Frontal cortex (tissue), 4 donors: ENCODE data around the gene TBL1Y. TPM values are rescaled to one million over a fixed set of nuclear protein-coding genes. Genes with fewer than 3 reads are reported as not detected.

Experiments used
- DNase-seq, 2 donors: peaks; one replicate each; pipeline ENCODE4 v3.0.0; 2012; ENCODE audit warnings: low spot score in 2 of 2
- FAIRE-seq: peaks from 2 replicates; lab custom pipeline; 2012; peaks lifted over from hg19 to GRCh38; lab: Jason Lieb, UNC
- total RNA-seq: library from RNA; depleted of rRNA; stranded (reverse); fragments of >200 nt; gene quantifications from one replicate; pipeline ENCODE4 v1.2.3, GENCODE V29; 2014
- donor health status: control.
- donor health status: control.
- donor health status: control.

Gene TBL1Y
- total RNA-seq, 1 donor from 2014 or later: 1.6 TPM

GRCh38 chrY:6968191-6968590 is 57.7 kb downstream of the TBL1Y start:
- no peak for FAIRE-seq

GRCh38 chrY:6972271-6972887 is 61.9 kb downstream of the TBL1Y start:
- no peak for FAIRE-seq
- no peak for DNase-seq

More at GRCh38 chrY:6968191-6968590, 57.7 kb downstream of the TBL1Y start:
- no peak for DNase-seq

- FAIRE-seq (no peak), DNase-seq (no peak)
These were observed 64.5 kb downstream of the TBL1Y start for GRCh38 chrY:6974971-6975370.

- DNase-seq: no peak
- no peak for FAIRE-seq
These were observed 67.3 kb downstream of the TBL1Y start for GRCh38 chrY:6977783-6978182.

- DNase-seq (no peak), FAIRE-seq (no peak)
These were observed 72.7 kb downstream of the TBL1Y start for GRCh38 chrY:6983221-6983620.

- FAIRE-seq (no peak), DNase-seq (no peak)
These were observed 77.3 kb downstream of the TBL1Y start for GRCh38 chrY:6987811-6988210.

GRCh38 chrY:6989886-6990620 is 79.6 kb downstream of the TBL1Y start:
- FAIRE-seq: no peak
- DNase-seq: no peak

- FAIRE-seq: no peak
- no peak for DNase-seq
These were observed 81.5 kb downstream of the TBL1Y start for GRCh38 chrY:6992041-6992440.

- FAIRE-seq (no peak), DNase-seq (no peak)
These were observed 85.5 kb downstream of the TBL1Y start for GRCh38 chrY:6995987-6996386.

GRCh38 chrY:6997503-6998066 is 87.1 kb downstream of the TBL1Y start:
- DNase-seq (no peak), FAIRE-seq (no peak)

GRCh38 chrY:6999905-7000304 is 89.4 kb downstream of the TBL1Y start:
- DNase-seq: no peak
- FAIRE-seq: no peak

- DNase-seq: no peak
- no peak for FAIRE-seq
These were observed 92.1 kb downstream of the TBL1Y start for GRCh38 chrY:7002581-7002980.

GRCh38 chrY:7007911-7008310 is 97.4 kb downstream of the TBL1Y start:
- no peak for DNase-seq
- FAIRE-seq: no peak

- DNase-seq (no peak), FAIRE-seq (no peak)
These were observed 98.3 kb downstream of the TBL1Y start for GRCh38 chrY:7008578-7009355.

GRCh38 chrY:7013051-7013450 is 102.6 kb downstream of the TBL1Y start:
- DNase-seq (no peak), FAIRE-seq (no peak)

- no peak for DNase-seq
- no peak for FAIRE-seq
These were observed 106.0 kb downstream of the TBL1Y start for GRCh38 chrY:7016521-7016920.

GRCh38 chrY:7017244-7018080 is 107.0 kb downstream of the TBL1Y start:
- DNase-seq: no peak
- no peak for FAIRE-seq

- FAIRE-seq (no peak), DNase-seq (no peak)
These were observed 128.5 kb downstream of the TBL1Y start for GRCh38 chrY:7039037-7039436.

- FAIRE-seq (no peak), DNase-seq (no peak)
These were observed 130.2 kb downstream of the TBL1Y start for GRCh38 chrY:7040662-7041061.

- no peak for FAIRE-seq
- DNase-seq: no peak
These were observed 131.5 kb downstream of the TBL1Y start for GRCh38 chrY:7041983-7042382.
